ENCODE data around the gene TOPBP1.

TOPBP1 gene

GRCh38 chr3:133629146-133629545 is 32.6 kb downstream of the TOPBP1 start:
- TF ChIP-seq CTCF (IDR thresholded peaks at IDR 0.05; ENCODE audit: low read depth, low read length), result no peak
- DNase-seq (ENCODE audit: extremely low read depth, low read depth), result no peak

GRCh38 chr3:133627789-133628188 is 34.0 kb downstream of the TOPBP1 start:
- DNase-seq (ENCODE audit: extremely low read depth, low read depth), result no peak
- TF ChIP-seq CTCF (IDR thresholded peaks at IDR 0.05; ENCODE audit: low read depth, low read length), result no peak

GRCh38 chr3:133620066-133620784 is 41.5 kb downstream of the TOPBP1 start:
- TF ChIP-seq CTCF (IDR thresholded peaks at IDR 0.05; ENCODE audit: low read depth, low read length), result no peak
- no peak for DNase-seq (ENCODE audit: extremely low read depth, low read depth)

GRCh38 chr3:133611534-133611933 is 50.2 kb downstream of the TOPBP1 start:
- no peak for DNase-seq (ENCODE audit: extremely low read depth, low read depth)

GRCh38 chr3:133610031-133610430 is 51.7 kb downstream of the TOPBP1 start:
- no peak for TF ChIP-seq CTCF (IDR thresholded peaks at IDR 0.05; ENCODE audit: low read depth, low read length)
- no peak for DNase-seq (ENCODE audit: extremely low read depth, low read depth)

More at GRCh38 chr3:133611534-133611933, 50.2 kb downstream of the TOPBP1 start:
- no peak for TF ChIP-seq CTCF (IDR thresholded peaks at IDR 0.05; ENCODE audit: low read depth, low read length)

- DNase-seq (ENCODE audit: extremely low read depth, low read depth), result no peak
- TF ChIP-seq CTCF (IDR thresholded peaks at IDR 0.05; ENCODE audit: low read depth, low read length), result no peak
Observed at GRCh38 chr3:133608388-133608787, 53.4 kb downstream of the TOPBP1 start.

- no peak for TF ChIP-seq CTCF (IDR thresholded peaks at IDR 0.05; ENCODE audit: low read depth, low read length)
- no peak for DNase-seq (ENCODE audit: extremely low read depth, low read depth)
Observed at GRCh38 chr3:133607816-133608215, 53.9 kb downstream of the TOPBP1 start.

All from AG09319 (cell line).